Astrocyte (in vitro differentiated cells and primary cell): Measurements from ENCODE around the gene SLITRK3. TPM values are rescaled to one million over a fixed set of nuclear protein-coding genes. Genes with fewer than 3 reads are reported as not detected.

Source experiments
- DNase-seq: peaks from one replicate; pipeline ENCODE4 v3.0.0-alpha.2; 2010; ENCODE audit warnings: low read depth
- FAIRE-seq: peaks from 2 replicates; lab custom pipeline; 2011; peaks lifted over from hg19 to GRCh38; lab: Jason Lieb, UNC
- H2AFZ ChIP-seq: 2 replicates; pipeline ENCODE4 v1.6.0; 2012; ENCODE audit warnings: low read depth, low read length, inconsistent platforms
- H3K27ac ChIP-seq: 2 replicates; pipeline ENCODE4 v1.5.1; 2011; ENCODE audit warnings: low read depth, low read length, inconsistent platforms
- H3K27me3 ChIP-seq: 2 replicates; pipeline ENCODE4 v1.6.0; 2011; ENCODE audit warnings: low read length, inconsistent platforms; ENCODE audit not compliant: insufficient read depth
- H3K36me3 ChIP-seq: 2 replicates; pipeline ENCODE4 v1.5.1; 2011; ENCODE audit warnings: low read length, inconsistent platforms; ENCODE audit not compliant: insufficient read depth
- H3K4me1 ChIP-seq: 2 replicates; pipeline ENCODE4 v1.5.1; 2011; ENCODE audit warnings: low read length, inconsistent platforms; ENCODE audit not compliant: insufficient read depth
- H3K4me2 ChIP-seq: 2 replicates; pipeline ENCODE4 v1.6.0; 2012; ENCODE audit warnings: low read length, inconsistent platforms
- H3K4me3 ChIP-seq: 2 replicates; pipeline ENCODE4 v1.5.1; 2011; ENCODE audit warnings: low read depth, mild to moderate bottlenecking, low read length, inconsistent platforms; ENCODE audit not compliant: insufficient read depth
- H3K79me2 ChIP-seq: 2 replicates; pipeline ENCODE4 v1.6.0; 2012; ENCODE audit warnings: mild to moderate bottlenecking, low read length, inconsistent platforms; ENCODE audit not compliant: insufficient read depth
- H3K9ac ChIP-seq: 2 replicates; pipeline ENCODE4 v1.6.0; 2012; ENCODE audit warnings: mild to moderate bottlenecking, low read length, inconsistent platforms
- H3K9me3 ChIP-seq: 2 replicates; pipeline ENCODE4 v1.5.1; 2012; ENCODE audit warnings: low read depth, mild to moderate bottlenecking, low read length, inconsistent platforms; ENCODE audit not compliant: insufficient read depth
- H4K20me1 ChIP-seq: 2 replicates; pipeline ENCODE4 v1.6.0; 2012; ENCODE audit warnings: low read length, inconsistent platforms; ENCODE audit not compliant: insufficient read depth
- H3K27ac Mint-ChIP-seq: one replicate; pipeline ENCODE4 v1.8.0; 2021; ENCODE audit warnings: mild to moderate bottlenecking, mixed read lengths; ENCODE audit not compliant: unreplicated experiment
- H3K27me3 Mint-ChIP-seq: one replicate; pipeline ENCODE4 v1.8.0; 2021; ENCODE audit warnings: low read depth, mixed read lengths; ENCODE audit not compliant: unreplicated experiment
- H3K36me3 Mint-ChIP-seq: one replicate; pipeline ENCODE4 v1.8.0; 2021; ENCODE audit warnings: low read depth, mixed read lengths; ENCODE audit not compliant: unreplicated experiment
- H3K4me1 Mint-ChIP-seq: one replicate; pipeline ENCODE4 v1.8.0; 2021; ENCODE audit warnings: low read depth, mixed read lengths; ENCODE audit not compliant: unreplicated experiment
- H3K4me3 Mint-ChIP-seq: one replicate; pipeline ENCODE4 v1.8.0; 2021; ENCODE audit warnings: mild to moderate bottlenecking, moderate library complexity, mixed read lengths; ENCODE audit not compliant: unreplicated experiment
- H3K9me3 Mint-ChIP-seq: one replicate; pipeline ENCODE4 v1.8.0; 2021; ENCODE audit warnings: mild to moderate bottlenecking, mixed read lengths; ENCODE audit not compliant: unreplicated experiment
- EZH2 ChIP-seq: IDR thresholded peaks from 2 replicates; pipeline ENCODE4 v1.6.1; 2012; ENCODE audit warnings: mild to moderate bottlenecking, low read length, inconsistent platforms; ENCODE audit not compliant: insufficient read depth
- total RNA-seq: library from RNA; stranded (reverse); gene quantifications from 2 replicates; pipeline ENCODE4 v1.2.1, GENCODE V29; 2021
- TF ChIP-seq, protein P1 (sequence below): IDR thresholded peaks from 2 replicates; pipeline ENCODE4 v1.5.1; 2011; ENCODE audit warnings: low read depth, mild to moderate bottlenecking, inconsistent platforms, low read length, moderate library complexity; ENCODE audit not compliant: insufficient read depth

The SLITRK3 gene
- total RNA-seq, 1 donor from 2014 or later = 0.07 TPM

DNA sequence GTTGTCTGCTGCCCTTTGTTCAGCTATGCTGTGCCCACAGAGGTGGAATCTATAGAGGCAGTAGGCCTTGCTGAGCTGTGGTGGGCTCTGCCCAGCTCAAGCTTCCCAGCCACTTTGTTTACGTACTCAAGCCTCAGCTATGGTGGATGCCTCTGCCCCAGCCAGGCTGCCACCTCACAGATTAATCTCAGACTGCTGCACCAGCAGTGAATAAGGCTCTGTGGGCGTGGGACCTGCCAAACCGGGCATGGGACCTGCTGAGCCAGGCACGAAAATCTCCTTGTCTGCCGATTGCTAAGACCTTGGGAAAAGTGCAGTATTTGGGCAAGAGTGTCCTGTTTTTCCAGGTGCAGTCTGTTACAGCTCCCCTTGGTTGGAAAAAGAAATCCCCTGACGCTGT is 26.8 kb downstream of the SLITRK3 start:
- Histone ChIP-seq H3K27ac (no peak overlapping the region), H3K36me3 (no peaks in the 10 kb centered on the region), H3K4me2 (no peak overlapping the region), H3K27me3 (no peaks in the 10 kb centered on the region), H3K9me3 (no peaks in the 10 kb centered on the region), H3K4me1 (no peaks in the 10 kb centered on the region), H4K20me1 (no peaks in the 10 kb centered on the region), H2AFZ (no peak overlapping the region), H3K4me3 (no peak overlapping the region), H3K79me2 (no peaks in the 10 kb centered on the region), H3K9ac (no peak overlapping the region)
- Mint-ChIP-seq H3K27me3 (no peaks in the 10 kb centered on the region), H3K36me3 (no peaks in the 10 kb centered on the region), H3K4me1 (no peaks in the 10 kb centered on the region), H3K4me3 (no peak overlapping the region), H3K9me3 (peaks cover 10% of the 10 kb centered on the region), H3K27ac (no peak overlapping the region)
- FAIRE-seq (no peak), DNase-seq (no peak)
- TF ChIP-seq, protein P1, sequence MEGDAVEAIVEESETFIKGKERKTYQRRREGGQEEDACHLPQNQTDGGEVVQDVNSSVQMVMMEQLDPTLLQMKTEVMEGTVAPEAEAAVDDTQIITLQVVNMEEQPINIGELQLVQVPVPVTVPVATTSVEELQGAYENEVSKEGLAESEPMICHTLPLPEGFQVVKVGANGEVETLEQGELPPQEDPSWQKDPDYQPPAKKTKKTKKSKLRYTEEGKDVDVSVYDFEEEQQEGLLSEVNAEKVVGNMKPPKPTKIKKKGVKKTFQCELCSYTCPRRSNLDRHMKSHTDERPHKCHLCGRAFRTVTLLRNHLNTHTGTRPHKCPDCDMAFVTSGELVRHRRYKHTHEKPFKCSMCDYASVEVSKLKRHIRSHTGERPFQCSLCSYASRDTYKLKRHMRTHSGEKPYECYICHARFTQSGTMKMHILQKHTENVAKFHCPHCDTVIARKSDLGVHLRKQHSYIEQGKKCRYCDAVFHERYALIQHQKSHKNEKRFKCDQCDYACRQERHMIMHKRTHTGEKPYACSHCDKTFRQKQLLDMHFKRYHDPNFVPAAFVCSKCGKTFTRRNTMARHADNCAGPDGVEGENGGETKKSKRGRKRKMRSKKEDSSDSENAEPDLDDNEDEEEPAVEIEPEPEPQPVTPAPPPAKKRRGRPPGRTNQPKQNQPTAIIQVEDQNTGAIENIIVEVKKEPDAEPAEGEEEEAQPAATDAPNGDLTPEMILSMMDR = no peak
- no peak for TF ChIP-seq EZH2

DNA sequence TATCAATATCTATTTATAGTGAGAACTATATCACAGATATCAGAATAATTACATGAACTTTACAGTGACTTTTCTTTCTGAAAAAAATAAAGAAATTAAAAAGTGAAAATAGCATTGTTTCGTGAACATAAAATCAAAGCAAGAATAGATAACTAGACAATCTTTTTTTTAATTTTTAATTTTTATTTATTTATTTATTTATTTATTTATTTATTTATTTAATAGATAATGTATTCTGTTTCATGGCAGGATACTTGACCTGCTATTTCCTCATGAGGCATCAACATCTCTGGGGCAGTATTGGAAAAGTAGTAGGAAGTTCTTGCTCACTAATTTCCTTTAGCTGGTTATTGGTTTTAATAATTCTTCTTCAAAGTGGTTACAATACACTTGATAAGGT is 33.3 kb downstream of the SLITRK3 start:
- H3K9me3 Mint-ChIP-seq = peaks cover 8% of the 10 kb centered on the region
- Histone ChIP-seq H3K27ac (no peak overlapping the region), H3K9me3 (no peaks in the 10 kb centered on the region), H3K9ac (no peak overlapping the region), H3K4me1 (no peaks in the 10 kb centered on the region), H3K36me3 (no peaks in the 10 kb centered on the region), H3K79me2 (no peaks in the 10 kb centered on the region), H3K4me3 (no peak overlapping the region), H3K4me2 (no peak overlapping the region), H3K27me3 (no peaks in the 10 kb centered on the region), H4K20me1 (no peaks in the 10 kb centered on the region), H2AFZ (no peak overlapping the region)
- no peak overlapping the region for H3K27ac Mint-ChIP-seq
- DNase-seq = no peak
- H3K4me1 Mint-ChIP-seq = no peaks in the 10 kb centered on the region
- FAIRE-seq = no peak
- H3K4me3 Mint-ChIP-seq = no peak overlapping the region
- no peaks in the 10 kb centered on the region for H3K36me3 Mint-ChIP-seq
- H3K27me3 Mint-ChIP-seq = no peaks in the 10 kb centered on the region
- TF ChIP-seq, protein P1 = no peak
- TF ChIP-seq EZH2 = no peak

DNA sequence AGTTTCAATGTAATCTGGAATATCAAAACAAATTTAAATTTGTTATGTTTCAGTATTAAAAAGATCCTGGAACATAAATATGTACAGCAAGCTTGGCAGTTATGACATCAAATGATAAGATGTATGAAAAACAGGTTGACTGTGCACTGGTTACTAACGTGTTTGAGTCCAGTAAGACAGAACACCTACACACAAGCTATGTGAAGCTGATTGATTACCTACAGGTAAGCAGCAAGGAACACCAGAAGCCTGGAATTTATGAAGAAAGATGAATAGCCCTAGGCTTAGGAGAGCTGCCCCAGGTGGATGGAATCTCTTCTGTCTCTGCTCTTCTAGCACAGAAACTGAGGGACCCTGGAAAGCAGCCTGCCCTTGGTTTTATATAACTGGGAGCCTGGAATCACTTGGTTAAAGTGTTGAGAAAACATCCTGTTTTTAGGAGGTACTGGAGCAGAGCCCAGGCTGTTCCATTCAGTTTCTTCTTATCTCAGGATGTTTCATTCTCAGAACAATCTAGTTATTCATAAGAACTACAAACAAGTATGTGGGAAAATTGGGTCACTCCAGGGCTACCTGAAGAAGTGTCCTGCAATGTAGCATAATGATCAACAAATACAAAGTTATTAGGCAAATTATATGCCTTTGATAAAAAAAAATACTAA is 36.3 kb downstream of the SLITRK3 start:
- Histone ChIP-seq H3K36me3 (no peaks in the 10 kb centered on the region), H2AFZ (no peak overlapping the region), H3K4me2 (no peak overlapping the region), H3K9me3 (no peaks in the 10 kb centered on the region), H3K27me3 (no peaks in the 10 kb centered on the region), H3K4me3 (no peak overlapping the region), H3K27ac (no peak overlapping the region), H3K4me1 (no peaks in the 10 kb centered on the region), H3K9ac (no peak overlapping the region), H3K79me2 (no peaks in the 10 kb centered on the region), H4K20me1 (no peaks in the 10 kb centered on the region)
- H3K9me3 Mint-ChIP-seq = peaks cover 5% of the 10 kb centered on the region
- no peak overlapping the region for H3K4me3 Mint-ChIP-seq
- no peaks in the 10 kb centered on the region for H3K36me3 Mint-ChIP-seq
- no peak for TF ChIP-seq EZH2
- no peak for DNase-seq
- no peak overlapping the region for H3K27ac Mint-ChIP-seq
- no peak for FAIRE-seq
- H3K4me1 Mint-ChIP-seq = no peaks in the 10 kb centered on the region
- no peaks in the 10 kb centered on the region for H3K27me3 Mint-ChIP-seq
